Anterior cingulate cortex (tissue), 58 donors: ENCODE data around the gene CRELD2.
A peak's percentile ranks its signal among the peaks of the same experiment; 100 is the strongest.

Experiments
- DNase-seq, 58 donors: peaks; one replicate each; lab custom pipeline; 2025; lab: John Stamatoyannopoulos, UW

The CRELD2 gene

DNA sequence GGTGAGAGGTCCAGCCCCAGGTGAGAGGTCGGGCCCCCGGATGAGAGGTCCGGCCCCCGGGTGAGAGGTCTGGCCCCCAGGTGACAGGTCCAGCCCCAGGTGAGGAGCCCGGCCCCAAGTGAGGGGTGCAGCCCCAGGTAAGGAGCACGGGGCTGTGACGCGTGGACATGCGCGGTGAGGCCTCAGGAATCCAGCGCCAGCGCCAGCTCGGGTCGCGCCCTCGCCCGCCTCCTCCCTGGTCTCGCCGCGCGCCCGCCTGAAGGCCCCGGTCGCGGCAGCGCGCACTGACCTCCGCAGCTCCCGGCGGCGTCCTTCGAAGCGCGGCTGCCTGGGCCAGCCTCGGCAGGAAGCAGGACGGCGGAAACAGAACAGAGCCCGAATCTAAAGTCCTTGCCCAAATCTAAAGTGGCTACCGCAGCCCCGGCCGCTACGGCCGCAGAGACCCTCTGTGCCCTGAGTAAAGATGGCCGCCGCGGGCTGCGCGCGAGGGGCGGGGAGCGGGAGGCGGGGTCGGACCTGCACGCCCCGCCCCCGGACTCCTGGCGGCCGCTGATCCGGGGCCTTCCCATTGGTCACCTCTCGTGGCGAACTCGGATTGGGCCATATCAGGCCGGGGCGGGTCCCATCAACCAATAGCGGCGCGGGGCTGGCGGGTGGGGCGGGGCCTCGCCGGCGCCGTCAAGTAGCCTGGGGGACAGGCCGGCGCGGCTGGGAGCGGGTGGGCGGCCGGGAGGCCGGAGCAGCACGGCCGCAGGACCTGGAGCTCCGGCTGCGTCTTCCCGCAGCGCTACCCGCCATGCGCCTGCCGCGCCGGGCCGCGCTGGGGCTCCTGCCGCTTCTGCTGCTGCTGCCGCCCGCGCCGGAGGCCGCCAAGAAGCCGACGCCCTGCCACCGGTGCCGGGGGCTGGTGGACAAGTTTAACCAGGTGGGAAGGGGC lies at the start of gene CRELD2, which contains the start of gene ALG12:
TSS of gene CRELD2 (plus strand) at position 661 of the 937 bp plus-strand sequence. CDS start at position 797, 136 bp downstream.
TSS of gene ALG12 (minus strand) at position 465 of the 937 bp plus-strand sequence. CDS start 4,673 bp downstream, outside the sequence.
- peak; percentile 70 to 99 (median 97) for DNase-seq

DNA sequence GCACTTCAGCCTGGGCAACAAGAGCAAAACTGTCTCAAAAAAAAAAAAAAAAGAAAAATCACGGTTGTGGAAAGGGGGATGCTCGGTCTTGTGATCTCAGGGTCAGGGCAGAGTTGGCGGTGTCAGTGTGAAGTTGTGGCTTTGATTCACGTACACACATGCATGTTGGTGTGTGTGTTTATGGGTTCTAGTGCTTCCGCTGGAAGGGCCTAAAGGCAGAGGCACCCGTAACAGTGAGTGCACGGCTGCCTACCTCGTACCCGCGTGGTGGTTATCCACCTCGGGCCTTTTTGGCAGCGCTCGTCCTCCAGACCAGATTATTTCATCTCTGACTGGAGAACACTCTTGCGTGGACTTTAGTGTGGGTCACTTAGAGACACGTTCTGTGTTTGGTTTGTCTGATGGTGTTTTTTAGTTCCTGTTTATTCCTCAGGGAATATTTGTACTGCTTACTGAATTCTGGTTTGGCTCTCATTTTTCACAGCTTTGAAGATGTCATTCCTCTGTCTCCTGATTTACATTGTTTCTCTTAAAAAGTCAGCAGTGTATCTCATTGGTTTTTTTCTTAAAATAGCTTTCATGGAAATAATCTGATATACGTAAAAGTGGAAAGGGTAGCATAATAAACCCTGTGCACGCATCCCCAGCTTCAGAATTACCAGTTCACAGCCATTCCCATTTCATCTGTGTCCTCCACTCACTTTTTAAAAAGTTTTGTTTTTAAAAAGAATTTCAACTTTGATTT lies 49.2 kb upstream of the CRELD2 start:
- DNase-seq, result no peak

DNA sequence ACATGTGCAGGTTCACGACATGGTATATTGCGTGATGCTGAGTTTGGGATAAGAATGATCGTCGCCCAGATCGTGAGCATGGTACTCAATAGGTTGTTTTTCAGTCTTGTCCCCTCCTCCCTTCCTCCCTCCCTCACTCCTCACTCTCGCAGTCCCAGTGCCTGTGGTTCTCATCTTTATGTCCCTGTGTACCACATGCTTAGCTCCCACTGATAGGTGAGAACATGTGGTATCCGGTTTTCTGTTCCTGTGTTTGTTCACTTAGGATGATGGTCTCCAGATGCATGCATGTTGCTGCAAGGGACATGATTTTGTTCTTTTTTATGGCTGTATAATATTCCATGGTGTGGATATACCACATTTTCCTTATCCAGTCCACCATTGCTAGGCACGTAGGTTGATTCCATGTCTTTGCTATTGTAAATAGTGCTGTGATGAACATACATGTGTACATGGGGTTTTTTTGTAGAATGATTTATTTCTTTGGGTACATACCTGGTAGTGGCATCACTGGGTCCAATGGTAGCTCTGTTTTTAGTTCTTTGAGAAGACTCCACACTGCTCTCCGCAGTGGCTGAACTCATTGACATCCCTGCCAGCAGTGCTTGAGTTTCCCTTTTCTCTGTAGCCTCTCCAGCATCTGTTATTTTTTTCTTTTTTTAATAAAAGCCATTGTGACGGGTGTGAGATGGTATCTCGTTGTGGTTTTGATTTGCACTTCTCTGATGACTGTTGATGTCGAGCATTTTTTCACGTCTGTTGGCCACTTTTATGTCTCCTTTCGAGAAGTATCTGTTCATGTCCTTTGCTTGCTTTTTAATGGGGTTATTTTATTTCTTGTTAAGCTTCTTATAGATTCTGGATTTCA lies 48.4 kb upstream of the CRELD2 start:
- DNase-seq, result no peak

GRCh38 chr22:49871482-49871881 lies 47.0 kb upstream of the CRELD2 start:
- no peak for DNase-seq

- no peak for DNase-seq
These were observed 46.1 kb upstream of the CRELD2 start for GRCh38 chr22:49872347-49872746.

GRCh38 chr22:49873228-49873940 lies 45.0 kb upstream of the CRELD2 start:
- DNase-seq, result no peak

GRCh38 chr22:49877642-49878041 lies 40.8 kb upstream of the CRELD2 start:
- no peak for DNase-seq

GRCh38 chr22:49878206-49878605 lies 40.2 kb upstream of the CRELD2 start:
- DNase-seq, result no peak

DNA sequence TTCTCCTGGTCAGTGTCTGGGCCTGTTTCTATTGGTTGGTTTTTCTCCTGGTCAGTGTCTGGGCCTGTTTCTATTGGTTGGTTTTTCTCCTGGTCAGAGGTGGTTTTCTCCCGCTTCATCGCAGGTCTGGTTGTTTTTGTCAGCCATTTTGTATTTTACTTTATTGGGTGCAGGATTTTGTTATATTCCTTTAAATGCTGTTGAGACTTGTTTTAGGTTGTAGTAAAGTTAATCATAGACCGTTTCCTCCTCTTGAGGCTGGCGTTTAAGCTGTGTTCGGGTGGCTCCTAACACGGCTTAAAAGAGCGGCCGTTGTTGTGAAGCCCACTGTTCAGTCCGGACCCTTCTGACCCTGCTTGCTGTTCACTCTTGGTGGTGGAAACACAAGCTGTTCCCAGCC lies 38.6 kb upstream of the CRELD2 start:
- no peak for DNase-seq

GRCh38 chr22:49880281-49880680 lies 38.2 kb upstream of the CRELD2 start:
- DNase-seq, result no peak

- DNase-seq, result no peak
These were observed 36.6 kb upstream of the CRELD2 start for GRCh38 chr22:49881856-49882255.

DNA sequence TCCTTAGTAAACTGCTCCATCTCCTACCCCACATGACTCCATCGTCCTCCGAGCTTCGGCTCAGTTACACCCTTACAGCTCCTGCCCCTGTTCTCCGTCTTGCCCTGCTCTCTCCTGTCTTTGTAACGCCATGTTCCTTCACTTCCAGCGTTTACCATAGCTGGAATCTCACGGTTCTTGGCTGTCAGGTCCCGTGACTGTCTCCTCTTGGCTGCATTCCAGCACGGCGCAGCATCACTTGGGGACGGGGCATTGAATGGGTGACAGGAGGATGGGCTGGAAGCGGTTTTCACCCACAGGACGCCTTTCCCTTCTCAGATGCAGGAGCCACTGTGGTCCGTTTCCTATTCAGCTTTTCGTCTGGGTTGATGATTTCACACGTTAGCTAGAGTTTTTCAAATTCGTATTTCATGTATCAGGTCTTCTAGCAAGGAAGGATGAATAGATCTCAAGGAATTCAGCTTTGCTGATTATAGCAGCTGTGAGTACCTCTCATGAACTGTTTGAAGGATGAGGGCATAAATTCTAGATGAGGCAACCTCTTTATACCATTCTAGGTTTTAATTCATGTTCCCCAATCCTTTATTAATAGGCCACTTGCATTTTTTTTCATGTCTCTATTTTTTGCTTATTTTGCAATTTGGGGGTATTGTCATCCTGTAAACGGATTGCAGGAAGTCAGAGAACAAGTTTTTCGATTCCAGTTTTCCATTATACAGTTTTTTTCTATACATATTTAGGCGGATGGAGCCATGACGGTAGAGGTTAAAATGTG lies 35.7 kb upstream of the CRELD2 start:
- DNase-seq, result peak in 3 of 58 donors; percentile 1 to 32 (median 5)

- DNase-seq, result no peak
These were observed 35.2 kb upstream of the CRELD2 start for GRCh38 chr22:49883294-49883640.

DNA sequence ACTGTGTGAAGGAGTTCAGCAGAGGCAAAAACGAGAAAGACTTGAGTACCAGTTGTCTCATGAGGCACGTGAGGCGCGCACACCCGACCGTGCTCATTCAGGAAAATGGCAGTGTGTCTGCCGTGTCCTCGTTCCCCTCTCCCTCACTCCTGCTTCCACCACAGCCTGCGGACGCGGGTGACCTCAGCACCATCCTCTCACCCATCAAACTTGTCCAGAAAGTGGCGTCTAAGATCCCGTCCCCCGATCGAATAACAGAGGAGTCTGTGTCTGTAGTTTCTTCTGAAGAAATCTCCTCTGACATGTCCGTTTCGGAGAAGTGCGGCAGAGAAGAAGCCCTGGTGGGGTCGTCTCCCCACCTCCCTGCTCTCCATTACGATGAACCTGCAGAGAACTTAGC lies 34.4 kb upstream of the CRELD2 start:
- no peak for DNase-seq

DNA sequence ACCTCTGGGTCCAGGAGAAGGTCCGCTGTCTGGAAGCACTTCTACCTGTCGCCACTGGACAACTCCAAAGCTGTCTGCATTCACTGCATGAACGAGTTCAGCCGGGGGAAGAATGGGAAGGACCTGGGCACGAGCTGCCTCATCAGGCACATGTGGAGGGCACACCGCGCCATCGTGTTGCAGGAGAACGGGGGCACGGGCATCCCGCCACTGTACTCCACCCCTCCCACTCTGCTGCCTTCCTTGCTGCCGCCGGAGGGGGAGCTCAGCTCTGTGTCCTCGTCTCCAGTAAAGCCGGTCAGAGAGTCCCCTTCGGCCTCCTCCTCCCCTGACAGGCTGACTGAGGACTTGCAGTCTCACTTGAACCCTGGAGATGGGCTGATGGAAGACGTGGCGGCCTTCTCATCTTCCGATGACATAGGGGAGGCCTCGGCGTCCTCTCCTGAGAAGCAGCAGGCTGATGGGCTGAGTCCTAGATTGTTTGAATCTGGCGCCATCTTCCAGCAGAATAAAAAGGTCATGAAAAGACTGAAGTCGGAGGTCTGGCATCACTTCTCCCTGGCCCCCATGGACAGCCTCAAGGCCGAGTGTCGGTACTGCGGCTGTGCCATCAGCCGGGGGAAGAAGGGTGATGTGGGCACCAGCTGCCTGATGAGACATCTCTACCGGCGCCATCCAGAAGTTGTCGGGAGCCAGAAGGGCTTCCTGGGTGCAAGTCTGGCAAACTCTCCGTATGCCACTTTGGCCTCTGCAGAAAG lies 33.8 kb upstream of the CRELD2 start:
- no peak for DNase-seq

DNA sequence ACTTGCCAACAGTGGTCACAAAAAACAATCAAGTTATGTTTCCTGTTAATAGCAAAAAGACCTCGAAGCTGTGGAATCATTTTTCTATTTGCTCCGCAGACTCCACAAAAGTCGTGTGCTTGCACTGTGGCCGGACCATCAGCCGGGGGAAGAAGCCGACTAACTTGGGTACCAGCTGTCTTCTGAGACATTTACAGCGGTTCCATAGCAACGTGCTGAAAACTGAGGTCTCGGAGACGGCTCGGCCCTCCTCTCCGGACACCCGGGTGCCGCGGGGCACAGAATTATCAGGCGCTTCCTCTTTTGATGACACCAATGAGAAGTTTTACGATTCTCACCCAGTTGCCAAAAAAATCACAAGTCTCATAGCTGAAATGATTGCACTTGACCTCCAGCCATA lies 33.2 kb upstream of the CRELD2 start:
- DNase-seq, result no peak

DNA sequence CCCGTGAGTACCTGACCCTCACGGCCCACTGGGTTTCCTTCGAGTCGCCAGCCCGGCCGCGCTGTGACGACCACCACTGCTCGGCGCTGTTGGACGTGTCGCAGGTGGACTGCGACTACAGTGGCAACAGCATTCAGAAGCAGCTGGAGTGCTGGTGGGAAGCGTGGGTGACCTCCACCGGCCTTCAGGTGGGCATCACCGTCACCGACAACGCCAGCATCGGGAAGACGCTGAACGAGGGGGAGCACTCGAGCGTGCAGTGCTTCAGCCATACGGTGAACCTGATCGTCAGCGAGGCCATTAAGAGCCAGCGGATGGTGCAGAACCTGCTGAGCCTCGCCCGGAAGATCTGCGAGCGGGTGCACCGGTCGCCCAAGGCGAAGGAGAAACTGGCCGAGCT lies 32.6 kb upstream of the CRELD2 start:
- DNase-seq, result no peak

DNA sequence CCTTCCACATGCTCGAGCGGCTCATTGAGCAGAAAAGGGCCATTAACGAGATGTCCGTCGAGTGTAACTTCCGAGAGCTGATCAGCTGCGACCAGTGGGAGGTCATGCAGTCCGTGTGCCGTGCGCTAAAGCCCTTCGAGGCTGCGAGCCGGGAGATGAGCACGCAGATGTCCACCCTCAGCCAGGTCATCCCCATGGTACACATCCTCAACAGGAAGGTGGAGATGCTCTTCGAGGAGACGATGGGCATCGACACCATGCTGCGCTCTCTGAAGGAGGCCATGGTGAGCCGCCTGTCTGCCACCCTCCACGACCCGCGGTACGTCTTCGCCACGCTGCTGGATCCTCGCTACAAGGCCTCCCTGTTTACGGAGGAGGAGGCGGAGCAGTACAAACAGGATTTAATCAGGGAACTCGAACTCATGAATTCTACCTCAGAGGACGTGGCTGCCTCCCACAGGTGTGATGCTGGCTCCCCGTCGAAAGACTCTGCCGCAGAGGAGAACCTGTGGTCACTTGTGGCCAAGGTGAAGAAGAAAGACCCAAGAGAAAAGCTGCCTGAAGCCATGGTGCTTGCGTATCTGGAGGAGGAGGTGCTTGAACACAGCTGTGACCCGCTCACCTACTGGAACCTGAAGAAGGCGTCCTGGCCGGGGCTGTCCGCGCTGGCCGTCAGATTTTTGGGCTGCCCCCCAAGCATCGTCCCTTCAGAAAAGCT lies 31.9 kb upstream of the CRELD2 start:
- DNase-seq, result no peak
